Stimulated activated CD4-positive, alpha-beta T cell treated with anti-CD3 and anti-CD28 coated beads, Interleukin-15, amount 100 ng/mL, for 1 hour (primary cell): Measurements from ENCODE around the gene EZR.
A peak's percentile ranks its signal among the peaks of the same experiment; 100 is the strongest.

ENCODE experiments used
- DNase-seq, 2 donors: peaks; one replicate each; pipeline ENCODE4 v3.0.0-alpha.2; 2020; ENCODE audit warnings: low read depth in 1 of 2, low spot score in 1 of 2

EZR gene

DNA sequence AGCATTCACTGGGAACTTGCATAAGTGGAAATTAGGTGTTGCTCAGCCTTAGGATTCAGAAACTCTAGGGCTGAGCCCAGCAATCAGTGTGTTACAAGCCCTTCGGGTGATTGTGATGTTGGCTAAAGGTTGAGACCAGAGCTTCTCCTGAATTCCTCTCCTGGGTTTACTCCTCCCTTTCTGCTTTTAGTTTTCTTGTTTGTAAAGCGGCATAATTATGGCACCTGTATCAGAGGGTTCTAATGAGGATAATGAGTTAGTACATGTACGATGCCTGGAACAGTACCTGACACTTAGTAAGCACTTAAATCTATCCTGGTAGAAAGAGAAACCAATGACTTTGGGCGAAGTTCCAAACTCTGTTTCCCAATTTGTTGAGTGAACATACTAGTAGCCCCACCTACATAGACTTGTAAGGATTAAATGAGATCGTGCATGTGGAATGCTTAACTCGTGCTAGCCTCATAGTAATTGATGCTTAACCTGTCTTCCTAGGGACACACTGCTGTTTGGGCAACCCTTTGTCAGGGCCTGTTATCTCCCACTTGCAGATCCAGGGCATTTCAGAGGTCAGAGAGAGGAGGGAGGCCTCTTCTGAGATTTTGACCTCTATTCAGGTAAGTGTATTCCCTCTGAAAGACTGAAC lies 932 bp upstream of the EZR start:
- DNase-seq, result no peak

DNA sequence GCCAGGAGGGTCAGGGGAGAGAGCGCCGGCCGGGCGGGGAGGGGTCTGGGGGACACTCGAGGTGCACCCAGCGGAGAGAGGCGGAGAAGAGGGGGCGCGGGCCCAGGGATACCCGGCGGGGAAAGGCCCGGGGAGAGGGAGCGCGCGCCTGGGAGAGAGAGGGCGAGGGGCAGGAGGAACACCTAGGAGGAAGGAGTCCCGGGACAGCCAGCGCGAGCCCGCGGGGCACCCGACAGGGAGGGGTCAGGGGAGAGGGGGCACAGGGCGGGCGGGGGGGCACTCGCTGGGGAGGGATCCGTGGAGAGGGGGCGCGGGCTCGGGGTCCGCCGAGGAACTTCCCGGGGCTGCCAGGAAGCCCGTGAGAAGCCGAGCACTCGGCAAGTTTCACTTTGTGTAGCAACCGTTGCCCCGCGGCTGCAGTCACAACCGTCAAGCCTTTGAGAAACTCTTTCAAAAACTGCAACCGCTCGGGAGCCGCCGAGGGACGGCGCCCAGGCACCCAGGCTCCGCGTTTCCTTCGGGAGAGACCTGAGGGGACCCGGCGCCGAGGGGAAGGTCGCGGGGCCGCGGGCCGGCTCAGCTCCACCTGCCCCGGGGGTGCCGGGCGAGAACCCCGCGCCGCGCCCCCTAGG lies 471 bp downstream of the EZR start:
- DNase-seq, result peak; percentile 29 to 45

DNA sequence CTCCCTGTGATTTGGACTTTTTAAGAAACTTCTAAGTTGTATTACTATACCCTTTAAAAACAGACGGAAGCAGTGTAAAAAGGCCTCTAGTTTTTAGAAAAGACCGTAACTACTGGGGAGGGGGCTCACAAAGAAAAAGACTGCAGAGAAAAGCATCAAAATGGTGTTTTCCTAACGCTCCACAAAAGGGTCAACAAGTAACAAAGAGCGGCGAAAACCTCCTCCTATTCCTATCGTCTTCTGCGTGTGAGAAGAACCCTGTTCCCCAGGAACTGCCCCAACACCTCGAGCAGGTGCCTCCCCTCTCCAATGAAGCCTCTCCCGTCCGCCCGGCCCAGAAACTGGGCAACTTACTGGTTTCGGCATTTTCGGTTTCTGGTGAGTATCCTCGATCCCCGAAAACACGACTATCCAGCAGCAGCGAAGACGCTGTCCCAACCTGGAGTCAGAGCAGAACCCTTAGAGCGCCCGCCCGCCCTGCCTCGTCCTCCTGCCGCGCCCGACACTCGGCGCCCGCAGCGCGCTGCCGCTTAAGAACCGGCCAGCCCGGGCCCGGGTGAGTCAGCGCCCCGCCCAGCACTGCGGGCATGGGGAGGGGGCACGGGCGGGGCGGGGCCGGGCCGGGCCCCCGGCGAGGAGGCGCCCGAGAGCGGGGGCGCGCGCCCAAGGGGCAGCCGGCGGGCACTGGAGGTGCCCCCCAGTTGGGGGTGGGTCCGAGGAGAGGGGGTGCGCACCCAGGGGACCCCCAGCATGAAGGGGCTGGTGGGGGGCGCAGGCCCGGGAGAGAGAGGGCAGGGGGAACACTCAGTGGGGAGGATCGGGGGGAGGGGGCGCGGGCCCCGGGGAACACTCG lies 1.2 kb downstream of the EZR start:
- peak; percentile 67 to 76 for DNase-seq

DNA sequence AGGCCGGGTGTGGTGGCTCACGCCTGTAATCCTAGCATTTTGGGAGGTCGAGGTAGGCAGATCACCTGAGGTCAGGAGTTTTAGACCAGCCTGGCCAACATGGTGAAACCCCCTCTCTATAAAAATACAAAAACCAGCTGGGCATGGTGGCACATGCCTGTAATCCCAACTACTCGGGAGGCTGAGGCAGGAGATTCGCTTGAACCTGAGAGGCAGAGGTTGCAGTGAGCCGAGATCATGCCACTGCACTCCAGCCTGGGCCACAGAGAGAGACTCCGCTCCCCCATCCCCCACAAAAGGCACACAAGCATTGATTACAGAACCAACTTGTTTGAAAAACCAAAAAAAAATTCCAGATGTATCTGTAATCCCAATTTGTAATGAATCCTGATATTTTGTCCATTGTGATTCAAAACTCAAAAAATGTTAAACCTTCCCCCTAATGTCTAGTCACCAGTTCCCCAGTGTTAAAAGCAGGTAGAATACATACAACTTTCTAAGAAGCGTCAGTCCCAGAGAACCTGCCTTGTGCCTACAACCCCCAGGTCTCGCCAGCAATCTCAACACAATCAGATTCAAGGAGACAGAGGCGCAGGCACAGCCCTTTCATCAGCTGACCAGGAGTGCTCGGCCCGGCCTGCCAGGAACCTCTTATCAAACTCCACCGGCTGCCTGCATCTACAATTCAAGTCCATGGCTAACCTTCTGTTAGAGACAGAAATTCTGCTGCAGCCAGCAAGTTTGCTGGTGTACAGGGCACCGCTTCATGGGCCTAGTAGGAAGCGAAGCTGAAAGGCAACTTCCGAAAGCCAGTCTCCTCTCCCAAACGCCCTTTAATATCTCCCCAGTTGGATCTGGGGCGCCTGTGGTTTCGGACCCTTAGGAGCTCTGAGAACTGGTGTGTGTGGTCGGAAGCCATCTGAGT lies 2.1 kb downstream of the EZR start:
- no peak for DNase-seq

DNA sequence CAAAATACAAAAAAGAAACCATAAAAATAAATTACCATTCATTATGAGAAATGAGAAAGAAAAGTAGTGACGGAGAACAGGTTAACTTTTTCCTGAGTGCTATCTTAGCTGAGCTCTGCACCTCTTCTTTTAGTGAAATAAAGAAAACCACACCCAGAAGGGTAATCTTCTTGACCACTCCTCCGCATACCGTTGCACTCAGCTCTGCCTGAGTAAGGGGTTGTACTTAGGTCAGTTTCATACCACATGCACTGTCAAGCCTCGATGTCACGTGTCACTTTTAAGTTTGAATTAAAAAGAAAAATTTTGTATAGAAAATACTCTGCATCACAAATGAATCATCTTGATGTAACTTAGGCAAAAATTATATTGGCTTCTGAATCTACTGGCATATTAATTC lies 2.8 kb downstream of the EZR start:
- DNase-seq, result no peak

DNA sequence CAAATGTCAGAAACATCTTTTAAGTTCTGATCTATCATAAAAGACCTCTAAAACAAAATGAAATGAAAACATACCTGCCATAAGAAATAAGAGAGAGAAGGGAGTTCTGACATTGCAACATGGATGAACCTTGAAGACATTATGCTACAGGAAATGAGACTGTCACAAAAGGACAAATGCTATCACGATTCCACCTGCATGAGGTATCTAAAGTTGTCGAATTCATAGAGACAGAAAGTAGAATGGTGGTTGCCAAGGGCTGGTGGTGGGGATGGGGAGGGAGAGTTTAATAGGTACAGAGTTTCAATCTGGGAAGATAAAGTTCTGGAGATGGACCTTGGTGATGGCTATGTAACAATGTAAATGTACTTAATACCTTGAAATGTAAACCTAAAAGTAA lies 3.3 kb downstream of the EZR start:
- DNase-seq, result no peak

DNA sequence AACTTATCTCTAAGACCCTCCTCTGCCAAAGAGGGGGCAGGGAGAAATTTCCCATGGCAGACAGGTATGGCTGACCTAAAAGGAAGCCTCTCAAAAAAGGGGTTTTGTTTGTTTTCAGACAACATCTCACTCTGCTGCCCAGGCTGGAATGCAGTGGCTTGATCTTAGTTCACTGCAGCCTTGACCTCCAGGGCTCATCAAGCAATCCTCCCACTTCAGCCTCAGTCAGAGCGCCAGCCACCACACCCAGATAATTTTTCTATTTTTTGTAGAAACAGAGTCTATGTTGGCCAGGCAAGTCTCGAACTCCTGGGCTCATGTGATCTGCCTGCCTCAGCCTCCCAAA lies 3.8 kb downstream of the EZR start:
- no peak for DNase-seq

DNA sequence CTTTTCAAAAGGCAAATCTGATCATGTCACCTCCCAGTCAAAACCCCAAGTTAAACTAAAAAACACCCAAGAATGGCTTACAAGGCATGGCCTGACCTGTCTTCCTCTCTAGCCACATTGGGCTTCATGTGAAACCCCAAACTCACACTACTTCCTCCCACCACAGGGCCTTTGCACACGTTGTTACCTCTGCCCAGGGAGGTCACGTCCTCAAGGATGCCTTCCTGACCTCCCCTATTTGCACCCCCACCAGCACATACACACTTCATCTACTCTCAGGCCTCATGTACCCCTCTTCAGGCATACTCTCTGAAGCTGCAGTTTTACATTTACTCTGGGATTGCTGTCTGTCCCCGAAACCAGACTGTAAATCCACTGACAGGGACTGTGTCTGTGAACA lies 6.1 kb downstream of the EZR start:
- no peak for DNase-seq

DNA sequence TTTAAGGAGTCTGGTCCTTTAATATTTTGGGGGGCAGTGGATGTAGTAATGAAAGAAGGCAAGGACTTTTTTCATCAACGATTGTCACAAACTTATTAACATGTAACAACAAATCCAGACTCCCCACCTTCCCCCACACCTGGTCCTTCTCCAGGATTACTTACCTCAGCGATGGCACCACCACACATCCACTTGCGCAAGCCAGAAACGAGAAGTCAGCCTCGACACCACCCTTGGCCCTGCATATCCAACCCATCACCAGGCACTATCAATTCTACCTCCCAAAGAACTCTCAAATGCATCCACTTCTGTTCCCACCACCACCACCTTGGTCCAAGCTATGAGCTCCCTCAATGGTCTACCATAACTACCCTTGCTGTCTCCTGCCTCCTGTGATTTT lies 6.6 kb downstream of the EZR start:
- no peak for DNase-seq

DNA sequence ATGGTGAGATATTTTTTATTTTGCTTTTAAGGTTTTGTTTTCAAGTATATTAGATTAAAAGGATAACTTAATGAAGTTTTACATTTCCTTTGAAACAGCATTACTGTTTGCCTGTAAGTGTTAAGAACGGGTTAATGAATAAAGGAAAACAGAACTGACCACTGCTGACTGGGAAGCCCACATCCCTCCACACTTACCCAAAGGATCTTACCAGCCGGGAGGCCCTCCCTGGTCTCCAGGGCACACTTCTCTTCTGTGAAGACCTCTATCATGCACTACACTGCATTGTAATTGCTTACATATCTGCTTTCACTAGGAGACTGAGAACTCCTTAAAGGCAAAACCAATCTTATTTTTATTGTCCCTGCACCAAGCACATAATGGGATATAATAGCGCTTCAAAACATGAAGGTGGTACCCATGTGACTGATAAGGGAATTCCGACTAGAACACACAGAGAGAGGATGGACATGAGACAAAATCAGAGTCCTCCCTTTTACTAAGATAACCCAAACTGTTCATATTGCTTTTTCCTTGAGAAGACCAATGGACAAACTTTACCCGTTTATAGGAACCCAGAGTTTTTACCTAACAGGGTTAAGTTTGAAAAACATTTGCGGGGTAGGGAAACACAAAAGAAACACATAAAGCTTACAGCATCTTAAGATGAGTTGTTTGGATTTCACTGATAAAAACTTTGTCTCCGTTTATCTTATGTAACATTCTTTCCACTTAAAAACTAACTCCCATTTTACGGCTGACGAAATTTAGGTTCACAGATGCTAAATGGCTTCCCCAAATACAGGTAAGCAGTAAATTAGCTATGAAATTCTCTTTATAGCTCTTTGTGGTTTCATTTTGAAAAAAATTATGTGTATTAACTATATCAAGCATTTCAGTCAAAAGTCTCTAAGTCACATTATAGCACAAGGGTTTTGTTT lies 8.7 kb downstream of the EZR start:
- DNase-seq, result no peak

DNA sequence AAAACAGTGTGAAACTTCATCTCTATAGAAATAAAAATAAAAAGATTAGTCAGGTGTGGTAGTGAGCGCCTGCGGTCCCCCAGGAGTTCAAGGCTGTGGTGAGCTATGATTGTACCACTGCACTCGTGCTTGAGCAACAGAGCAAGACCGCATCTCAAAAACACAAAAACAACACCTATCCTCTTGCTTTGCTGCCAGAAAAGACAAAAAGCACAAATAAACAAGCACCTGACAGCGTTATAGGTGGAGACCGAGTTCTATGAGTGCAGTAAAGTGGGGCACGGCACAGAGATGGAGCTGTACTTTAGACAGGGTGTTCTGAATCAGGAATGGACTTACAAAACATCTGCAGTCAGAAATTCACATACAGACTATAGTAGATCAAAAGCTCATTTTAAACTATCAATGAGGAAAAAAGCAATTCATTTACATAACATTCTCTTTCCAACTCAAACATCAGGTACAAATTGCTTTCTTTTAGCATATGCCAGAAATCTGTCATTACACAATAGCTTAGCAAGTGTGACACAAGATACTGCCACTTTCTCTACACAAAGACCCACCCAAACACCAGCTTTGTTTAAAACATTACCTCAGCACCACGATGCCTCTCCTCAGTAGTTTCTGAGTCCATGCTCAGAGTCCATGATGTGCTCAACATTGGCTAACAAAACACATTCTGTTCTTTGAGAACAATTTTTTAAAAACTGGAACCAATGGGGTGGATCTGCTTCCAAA lies 10.1 kb downstream of the EZR start:
- no peak for DNase-seq

DNA sequence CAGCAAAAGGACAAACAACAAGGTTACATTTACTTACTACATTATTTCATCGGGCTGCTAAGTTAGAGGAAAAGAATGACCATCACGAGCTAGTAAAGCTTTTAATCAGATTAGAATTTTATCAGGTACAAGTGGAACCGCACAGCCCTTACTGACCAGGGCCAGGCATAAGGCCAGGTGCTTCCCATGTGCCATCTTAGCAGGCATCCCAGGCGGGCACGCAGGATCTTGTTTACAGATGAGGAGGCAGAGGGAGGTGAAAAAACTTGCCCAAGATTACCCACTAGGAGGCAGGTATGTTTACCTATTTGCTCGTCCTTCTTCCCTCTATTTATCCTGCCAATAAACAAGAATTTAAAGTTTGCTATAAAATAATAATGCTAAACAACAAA lies 10.7 kb downstream of the EZR start:
- DNase-seq, result no peak

DNA sequence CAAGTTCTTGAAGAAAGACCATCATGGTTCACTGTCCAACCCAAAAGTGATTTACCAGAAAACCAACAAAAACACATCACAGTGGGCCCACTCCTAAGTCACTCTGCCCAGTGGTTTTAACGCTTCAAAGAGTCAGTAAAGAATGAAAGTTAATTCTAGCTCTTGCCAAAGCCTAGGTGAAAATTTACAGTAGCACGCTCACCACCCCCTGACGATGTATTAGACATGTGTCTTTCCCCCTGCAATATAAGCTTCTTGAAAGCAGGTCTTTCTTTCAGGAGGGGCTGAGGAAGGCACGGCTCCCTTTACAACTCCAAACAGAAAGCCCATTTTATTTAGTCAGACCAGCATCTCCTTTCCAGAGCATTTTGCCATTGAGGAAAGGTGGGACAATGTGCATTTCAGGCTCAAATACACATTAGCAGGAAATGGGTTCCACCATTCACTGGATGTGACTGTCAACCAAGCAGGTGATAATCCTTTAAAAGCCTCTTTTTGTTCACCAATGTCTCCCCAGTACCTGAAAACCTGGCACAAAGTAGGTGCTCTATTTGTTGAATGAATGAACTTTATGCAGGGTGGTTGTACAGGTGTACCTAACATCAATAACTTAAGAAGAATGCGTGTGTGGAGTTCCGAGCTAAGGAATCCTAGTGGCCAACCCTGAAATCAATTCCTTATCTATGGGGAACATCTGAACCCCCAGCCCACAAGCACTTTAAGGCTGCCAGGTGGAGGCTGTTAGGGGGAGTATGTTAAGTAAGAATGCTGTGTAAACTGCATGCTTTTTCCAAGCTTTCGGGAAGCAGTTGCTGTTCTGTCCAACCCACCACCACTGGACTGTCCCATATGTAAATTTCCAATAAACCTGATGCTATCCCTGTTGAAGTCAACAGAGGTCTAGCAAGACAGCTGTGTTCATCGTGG lies 11.4 kb downstream of the EZR start:
- DNase-seq, result no peak

DNA sequence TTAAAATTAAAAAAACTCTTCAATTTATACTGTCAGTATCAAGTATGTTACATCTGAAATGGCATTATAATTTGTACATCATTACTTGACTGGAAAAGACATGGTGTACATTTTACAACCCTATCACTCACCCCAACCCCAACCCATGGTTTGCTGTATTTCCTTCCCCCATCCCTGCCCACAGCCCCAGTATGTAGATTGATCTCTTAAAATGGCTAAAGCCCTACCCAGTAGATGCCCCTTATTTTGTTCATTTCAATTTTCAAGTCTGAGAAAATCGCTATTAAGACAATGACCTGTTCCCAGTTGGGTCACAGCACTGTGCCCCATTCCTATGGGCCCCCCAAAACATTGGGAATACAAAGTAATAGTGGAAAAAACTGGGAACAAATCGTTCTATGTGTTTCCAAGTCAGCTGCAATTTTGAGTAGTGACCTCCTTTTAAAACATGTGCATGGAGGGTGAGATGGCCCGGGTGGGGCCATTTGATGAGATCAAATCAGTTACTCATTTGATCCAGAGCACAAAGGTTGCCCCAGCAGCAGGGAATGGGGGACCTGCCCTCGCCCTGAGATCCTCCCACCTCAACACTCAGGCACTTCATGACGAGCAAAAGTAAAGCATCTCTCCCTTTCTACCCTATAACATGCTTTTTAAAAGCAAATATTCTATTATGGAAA lies 13.3 kb downstream of the EZR start:
- DNase-seq, result no peak

DNA sequence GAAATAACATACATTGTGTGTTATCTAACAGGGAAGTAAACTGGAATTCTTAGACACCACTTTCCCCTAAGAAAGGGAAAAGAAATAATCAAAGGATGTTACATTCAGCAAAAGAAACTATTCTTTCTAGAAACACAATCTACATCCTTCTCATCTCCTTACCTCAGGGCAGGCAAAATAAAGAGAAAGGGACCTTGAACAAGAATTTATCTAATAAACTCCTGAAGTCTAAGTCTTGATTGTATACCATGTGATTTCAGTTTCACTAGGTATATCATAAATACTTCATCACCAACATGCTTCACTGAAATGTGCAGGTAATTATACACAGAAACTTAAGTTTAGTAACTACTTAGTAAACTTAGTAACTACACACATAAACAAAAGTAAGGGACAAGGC lies 15.0 kb downstream of the EZR start:
- DNase-seq, result no peak

DNA sequence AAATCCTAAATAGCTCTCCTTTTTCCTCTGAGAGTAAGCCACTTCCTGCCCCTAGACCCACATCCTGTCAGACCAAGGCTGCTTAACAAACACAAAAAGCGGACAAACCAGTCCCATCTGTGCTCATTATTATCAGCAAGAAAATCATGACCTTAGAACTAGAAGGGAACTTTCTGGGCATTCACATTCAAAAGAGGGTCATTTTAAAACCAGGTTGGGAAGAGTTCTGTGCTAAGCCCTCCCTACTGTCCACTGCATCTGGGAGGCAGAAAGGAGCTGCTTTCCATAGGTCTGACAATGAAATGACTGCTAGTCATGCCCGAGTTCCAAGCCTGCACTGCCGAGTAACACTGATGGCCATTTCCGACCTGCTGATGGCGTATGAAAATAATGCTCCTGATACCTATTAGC lies 15.4 kb downstream of the EZR start:
- DNase-seq, result no peak

DNA sequence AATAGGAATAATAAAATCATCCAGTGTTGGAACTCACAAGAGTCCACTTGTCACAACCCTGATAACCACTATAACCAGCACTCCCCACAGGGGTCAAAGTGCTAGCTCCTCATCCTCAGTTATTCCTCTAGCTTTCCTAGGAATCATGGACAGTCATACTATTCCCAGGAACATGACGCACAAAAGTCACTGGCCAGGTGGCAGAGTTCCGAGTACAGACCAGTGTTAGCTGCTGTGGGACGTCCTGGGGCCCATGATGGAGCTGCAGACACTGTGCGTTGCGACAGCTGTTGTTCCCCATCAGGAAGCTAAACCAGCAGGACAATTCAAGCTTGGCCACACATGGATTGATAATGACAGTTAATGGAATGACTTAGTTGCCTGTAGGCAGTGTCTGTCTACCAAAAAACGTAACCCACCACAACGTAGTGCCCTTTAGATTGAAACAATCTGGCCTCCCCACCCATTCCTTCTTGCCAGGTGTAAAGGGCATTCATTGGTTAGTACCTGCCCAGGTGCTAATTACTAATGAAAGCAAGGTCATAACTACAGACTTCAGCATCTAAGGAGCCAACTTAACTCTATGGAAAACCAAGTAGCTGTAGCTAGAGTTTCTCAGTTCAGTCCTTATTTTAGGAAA lies 17.4 kb downstream of the EZR start:
- no peak for DNase-seq
